HG03064 (cell line): ENCODE data around the gene ATG2B.
"Not testable (repeated sequence)": the region's sequence is repeated elsewhere in the genome, so short reads cannot be mapped to it uniquely, and the experiment has no call there.

Experiments used
- ATAC-seq: cut with Tn5 transposase; IDR thresholded peaks from one replicate; pipeline ENCODE4 v1.9.1; 2021; ENCODE audit warnings: low read depth; ENCODE audit not compliant: unreplicated experiment

Gene ATG2B

GRCh38 chr14:96376093-96376492 lies 13.0 kb upstream of the ATG2B start:
- ATAC-seq, result no peak

GRCh38 chr14:96373538-96373937 lies 10.4 kb upstream of the ATG2B start:
- no peak for ATAC-seq

- ATAC-seq, result no peak
Measured at GRCh38 chr14:96370528-96370927, 7.4 kb upstream of the ATG2B start.

- no peak for ATAC-seq
Measured at GRCh38 chr14:96368534-96368933, 5.4 kb upstream of the ATG2B start.

- ATAC-seq, result no peak
Measured at GRCh38 chr14:96364962-96365361, 1.8 kb upstream of the ATG2B start.

GRCh38 chr14:96363751-96364336 lies 703 bp upstream of the ATG2B start:
- peak; percentile 18 for ATAC-seq

GRCh38 chr14:96362071-96362964 lies 823 bp downstream of the ATG2B start:
- ATAC-seq, result peak; percentile 11

GRCh38 chr14:96359959-96360358 lies 3.2 kb downstream of the ATG2B start:
- no peak for ATAC-seq

- no peak for ATAC-seq
Measured at GRCh38 chr14:96357216-96357615, 5.9 kb downstream of the ATG2B start.

GRCh38 chr14:96354246-96354645 lies 8.9 kb downstream of the ATG2B start:
- ATAC-seq, result no peak

- no peak for ATAC-seq
Measured at GRCh38 chr14:96352708-96353107, 10.4 kb downstream of the ATG2B start.

GRCh38 chr14:96351986-96352385 lies 11.2 kb downstream of the ATG2B start:
- ATAC-seq, result no peak

- no peak for ATAC-seq
Measured at GRCh38 chr14:96349286-96350075, 13.7 kb downstream of the ATG2B start.

GRCh38 chr14:96347957-96348356 lies 15.2 kb downstream of the ATG2B start:
- not testable (repeated sequence) for ATAC-seq

GRCh38 chr14:96345669-96346068 lies 17.5 kb downstream of the ATG2B start:
- no peak for ATAC-seq

- ATAC-seq, result no peak
Measured at GRCh38 chr14:96341323-96341722, 21.8 kb downstream of the ATG2B start.

- ATAC-seq, result no peak
Measured at GRCh38 chr14:96338551-96338950, 24.6 kb downstream of the ATG2B start.

GRCh38 chr14:96324219-96324618 lies 38.9 kb downstream of the ATG2B start:
- ATAC-seq, result no peak

- no peak for ATAC-seq
Measured at GRCh38 chr14:96320605-96321004, 42.5 kb downstream of the ATG2B start.

- ATAC-seq, result no peak
Measured at GRCh38 chr14:96318836-96319235, 44.3 kb downstream of the ATG2B start.

- ATAC-seq, result no peak
Measured at GRCh38 chr14:96316087-96316486, 47.1 kb downstream of the ATG2B start.
